Skin of body (tissue), 2 donors: ENCODE data around the gene FXN. TPM values are rescaled to one million over a fixed set of nuclear protein-coding genes. Genes with fewer than 3 reads are reported as not detected.
A peak's percentile ranks its signal among the peaks of the same experiment; 100 is the strongest.
"Not testable (repeated sequence)": the region's sequence is repeated elsewhere in the genome, so short reads cannot be mapped to it uniquely, and the experiment has no call there.

Experiments
- DNase-seq: peaks from one replicate; lab custom pipeline; 2025; lab: John Stamatoyannopoulos, UW
- total RNA-seq: library from RNA; depleted of rRNA; stranded (reverse); fragments of >200 nt; gene quantifications from one replicate; pipeline ENCODE4 v1.2.3, GENCODE V29; 2014

Gene FXN
- total RNA-seq, 1 donor from 2014 or later: 2.4 TPM

DNA sequence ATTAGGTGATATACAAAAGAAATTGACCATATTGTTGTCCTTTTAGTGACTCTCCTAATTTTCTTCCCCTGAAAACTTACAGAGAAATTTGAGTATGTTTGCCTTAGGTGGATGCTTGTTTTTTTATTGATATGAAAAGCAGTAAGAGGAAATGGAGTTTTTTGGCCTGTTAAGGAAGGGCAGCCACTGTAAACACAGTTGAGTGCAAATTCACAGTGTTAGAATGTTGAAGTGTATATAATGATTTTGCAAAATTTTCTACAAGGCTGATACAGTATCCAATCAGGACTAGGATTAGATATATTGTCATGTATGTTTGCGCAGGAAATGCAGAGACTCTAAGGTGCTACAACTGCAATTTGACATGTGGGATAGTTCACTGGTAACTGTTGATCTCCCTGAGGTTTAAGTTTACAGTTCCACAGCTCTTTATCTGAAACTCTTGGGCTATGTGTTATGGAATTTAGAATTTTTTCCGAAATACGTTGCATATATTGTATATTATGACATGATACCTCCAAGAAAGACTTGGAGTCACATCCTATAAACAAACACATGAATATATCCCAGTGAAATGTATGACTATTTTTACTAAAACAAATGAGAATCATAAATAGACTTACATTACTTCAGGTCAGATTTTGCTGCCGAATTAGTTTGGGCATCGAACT is 62.5 kb downstream of the FXN start:
- DNase-seq: no peak

DNA sequence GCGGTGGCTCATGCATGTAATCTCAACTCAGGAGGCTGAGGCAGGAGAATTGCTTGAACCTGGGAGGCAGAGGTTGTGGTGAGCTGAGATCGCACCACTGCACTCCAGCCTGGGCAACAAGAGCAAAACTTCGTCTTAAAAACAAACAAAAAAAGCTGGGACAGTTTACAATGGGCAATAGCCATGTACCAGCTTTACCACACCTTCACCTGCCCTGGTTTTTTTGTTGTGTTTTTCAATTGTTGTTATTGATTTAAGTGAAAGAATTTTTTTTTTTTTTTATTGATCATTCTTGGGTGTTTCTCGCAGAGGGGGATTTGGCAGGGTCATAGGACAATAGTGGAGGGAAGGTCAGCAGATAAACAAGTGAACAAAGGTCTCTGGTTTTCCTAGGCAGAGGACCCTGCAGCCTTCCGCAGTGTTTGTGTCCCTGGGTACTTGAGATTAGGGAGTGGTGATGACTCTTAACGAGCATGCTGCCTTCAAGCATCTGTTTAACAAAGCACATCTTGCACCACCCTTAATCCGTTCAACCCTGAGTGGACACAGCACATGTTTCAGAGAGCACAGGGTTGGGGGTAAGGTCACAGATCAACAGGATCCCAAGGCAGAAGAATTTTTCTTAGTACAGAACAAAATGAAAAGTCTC is 67.9 kb downstream of the FXN start:
- not testable (repeated sequence) for DNase-seq

DNA sequence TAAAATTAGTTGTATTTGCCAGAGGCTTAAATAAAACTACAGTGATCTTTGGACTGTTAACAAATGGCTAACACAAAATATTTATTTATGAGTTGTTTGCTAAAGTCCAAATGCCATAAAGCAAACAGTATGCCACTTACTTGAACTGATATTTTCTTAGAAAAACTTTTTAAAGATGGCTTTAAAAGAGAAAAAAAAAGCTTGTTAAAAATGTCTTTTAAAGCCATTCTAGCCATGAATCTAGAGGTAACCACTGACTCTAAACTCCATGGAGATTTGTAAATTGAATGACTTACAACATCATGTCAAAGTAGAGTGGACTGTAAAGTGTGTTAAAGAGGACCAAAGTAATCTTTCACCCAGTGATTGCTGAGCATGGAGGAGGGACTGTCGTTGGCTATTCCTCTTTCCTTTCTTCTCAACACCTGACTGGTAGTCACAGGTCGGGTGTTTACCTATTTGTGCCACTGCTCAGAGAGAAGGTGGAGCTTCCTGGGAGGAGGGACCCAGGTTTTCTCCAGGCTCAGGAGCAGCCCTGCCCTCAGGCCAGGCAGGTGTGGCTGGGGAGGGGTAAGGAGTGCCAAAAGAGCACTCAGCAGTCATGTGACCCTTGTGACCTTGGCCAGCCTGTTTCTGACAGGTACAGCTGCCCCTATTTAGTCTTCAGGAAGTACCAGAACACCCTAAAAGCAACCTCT is 69.4 kb downstream of the FXN start:
- DNase-seq: no peak

DNA sequence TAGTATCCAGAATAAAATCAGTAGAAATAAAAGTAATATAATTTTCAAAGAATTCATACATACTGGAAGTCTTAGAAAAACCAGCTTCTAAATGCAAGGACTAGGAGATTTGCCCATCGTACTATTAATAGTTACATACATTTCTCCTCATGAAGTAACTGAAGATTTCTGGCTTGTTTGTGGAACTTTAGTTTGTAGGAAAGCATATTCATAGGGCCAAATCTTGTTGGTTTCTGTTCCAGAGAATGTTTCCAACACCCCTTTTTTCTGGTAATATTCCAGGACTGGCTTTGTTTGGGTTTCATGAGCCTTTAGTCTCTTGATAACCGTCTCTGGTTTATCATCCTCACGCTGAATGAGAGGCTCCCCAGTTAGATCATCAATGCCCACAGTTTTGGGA is 72.2 kb downstream of the FXN start:
- peak; percentile 28 for DNase-seq

DNA sequence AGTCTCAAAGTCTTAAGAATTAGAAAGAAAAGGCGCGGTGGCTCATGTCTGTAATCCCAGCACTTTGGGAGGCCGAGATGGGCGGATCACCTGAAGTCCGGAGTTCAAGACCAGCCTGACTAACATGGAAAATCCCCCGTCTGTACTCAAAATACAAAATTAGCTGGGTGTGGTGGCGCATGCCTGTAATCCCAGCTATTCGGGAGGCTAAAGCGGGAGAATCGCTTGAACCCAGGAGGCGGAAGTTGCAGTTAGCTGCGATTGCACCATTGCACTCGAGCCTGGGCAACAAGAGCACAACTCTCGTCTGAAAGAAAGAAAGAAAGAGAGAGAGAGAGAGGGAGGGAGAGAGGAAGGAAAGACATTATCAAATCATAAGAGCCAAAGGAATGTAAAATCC is 73.2 kb downstream of the FXN start:
- not testable (repeated sequence) for DNase-seq

- no peak for DNase-seq
Measured at GRCh38 chr9:69109152-69109551, 73.6 kb downstream of the FXN start.

- not testable (repeated sequence) for DNase-seq
Measured at GRCh38 chr9:69112646-69113045, 77.1 kb downstream of the FXN start.

DNA sequence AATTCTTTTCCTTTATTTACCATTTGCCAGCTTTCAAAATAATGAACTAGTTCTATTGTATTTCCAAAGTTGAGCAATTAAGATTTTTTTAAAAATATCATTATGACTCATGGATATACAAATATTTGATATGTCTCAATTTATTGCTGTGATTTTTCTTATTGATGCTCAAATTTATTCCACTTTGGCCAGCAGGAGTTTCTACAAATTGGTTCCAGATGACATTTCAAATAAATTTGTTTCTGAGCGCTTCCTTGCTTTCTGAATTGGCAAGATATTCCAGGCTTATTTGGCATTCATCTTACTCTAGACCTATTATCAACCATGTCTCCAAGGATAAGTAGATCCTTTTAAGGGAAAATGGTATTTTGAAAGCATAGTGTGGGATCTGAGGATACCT is 80.1 kb downstream of the FXN start:
- DNase-seq: peak; percentile 63

DNA sequence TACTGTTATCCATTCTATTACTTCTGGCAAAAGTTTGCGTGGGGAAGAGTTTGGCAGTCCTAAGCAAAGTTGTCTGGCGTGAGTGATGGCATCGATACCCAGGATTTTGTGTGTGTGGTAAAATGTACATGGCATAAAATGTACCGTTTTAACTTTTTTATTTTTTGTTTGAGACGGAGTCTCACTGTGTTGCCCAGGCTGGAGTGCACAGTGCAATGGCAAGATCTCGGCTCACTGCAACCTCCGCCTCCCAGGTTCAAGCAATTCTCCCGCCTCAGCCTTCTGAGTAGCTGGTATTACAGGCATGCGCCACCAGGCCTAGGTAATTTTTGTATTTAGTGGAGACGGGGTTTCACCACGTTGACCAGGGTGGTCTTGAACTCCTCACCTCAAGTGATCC is 83.1 kb downstream of the FXN start:
- no peak for DNase-seq

DNA sequence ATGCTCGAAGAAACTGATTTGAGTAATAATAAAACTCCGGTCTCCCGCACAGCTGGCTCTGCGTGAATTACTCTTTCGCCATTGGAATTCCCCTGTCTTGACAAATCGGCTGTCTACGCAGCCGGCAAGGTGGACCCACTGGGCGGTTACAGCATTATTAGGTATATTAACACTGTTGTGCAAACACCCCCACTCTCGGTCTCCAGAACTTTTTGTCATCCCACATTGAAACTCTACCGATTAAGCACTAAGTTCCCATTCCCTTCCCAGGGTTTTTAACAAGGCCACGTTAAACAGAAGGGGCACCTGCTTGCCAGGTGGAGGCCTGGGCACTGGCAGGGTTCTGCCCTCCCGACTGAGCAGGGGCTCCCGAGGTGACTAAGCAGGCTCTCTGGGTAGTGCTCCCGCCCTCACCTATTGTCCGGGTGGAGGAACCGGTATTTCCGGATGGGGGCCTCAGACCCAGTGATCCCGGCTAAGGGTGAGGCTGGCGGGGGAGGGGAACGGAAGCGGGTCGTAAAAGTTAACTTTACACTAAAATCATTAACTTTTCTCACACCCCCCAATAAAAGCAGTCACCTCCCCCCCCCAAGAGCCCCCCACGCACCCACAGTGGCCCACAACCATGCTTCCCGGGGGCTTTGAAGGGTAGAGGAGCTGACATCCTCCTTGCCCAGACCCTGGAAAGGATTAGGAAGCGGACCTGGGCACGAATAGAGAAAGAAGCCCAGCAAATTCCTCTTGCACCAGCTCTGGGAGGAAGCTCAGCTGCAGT is 85.0 kb downstream of the FXN start:
- no peak for DNase-seq

GRCh38 chr9:69121155-69122081 is 85.9 kb downstream of the FXN start:
- no peak for DNase-seq

DNA sequence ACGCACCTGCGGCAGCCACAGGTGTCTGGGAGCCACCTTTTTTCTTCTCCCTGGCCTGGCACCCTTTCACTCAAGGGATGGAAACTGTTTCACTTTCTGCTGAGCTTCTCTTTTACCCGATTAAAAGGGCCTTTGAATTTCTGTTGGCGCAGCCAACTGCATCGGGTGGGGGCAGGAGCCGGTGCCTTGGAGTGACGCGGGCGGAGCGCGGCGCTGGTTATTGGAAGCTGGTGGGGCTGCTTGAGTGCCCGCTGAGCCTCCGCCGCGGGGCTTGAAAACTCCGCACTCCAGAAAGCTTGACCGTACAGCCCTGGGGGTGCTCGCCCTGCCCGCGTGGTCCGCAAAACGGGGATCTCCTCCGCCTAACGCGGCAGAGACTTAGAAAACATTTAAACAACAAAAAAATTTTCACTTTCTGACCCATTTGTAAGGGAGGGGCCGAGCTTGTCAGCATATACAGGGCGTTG is 86.6 kb downstream of the FXN start:
- DNase-seq: peak; percentile 30

DNA sequence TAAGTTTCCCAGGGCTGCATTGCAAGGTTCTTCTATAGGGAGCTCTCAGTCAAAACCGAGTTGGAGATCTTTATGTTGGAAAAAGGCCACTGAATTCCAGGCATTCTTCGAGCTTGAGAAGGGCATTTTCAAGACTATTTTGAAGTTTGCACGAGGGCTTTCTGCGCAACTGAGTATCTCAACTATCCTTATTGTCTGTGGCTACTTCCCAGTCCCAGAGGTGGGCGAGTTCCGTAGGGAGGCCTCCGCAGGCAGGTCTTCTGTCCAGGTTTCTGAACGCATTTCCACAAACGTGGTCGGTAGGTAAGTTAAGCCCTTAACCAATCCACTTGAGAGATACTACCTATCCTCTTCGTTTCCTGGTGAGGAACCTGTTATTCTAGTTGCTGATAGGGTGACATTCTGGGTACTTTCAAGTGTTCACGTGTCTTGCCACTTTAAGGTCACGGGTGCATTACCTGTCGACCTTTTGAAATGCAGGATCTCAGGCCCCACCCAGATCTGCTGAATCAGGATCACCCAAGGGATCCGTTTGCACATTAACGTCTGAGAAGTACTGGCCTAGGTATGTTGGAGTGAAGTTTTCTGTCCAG is 87.1 kb downstream of the FXN start:
- DNase-seq: peak; percentile 11

DNA sequence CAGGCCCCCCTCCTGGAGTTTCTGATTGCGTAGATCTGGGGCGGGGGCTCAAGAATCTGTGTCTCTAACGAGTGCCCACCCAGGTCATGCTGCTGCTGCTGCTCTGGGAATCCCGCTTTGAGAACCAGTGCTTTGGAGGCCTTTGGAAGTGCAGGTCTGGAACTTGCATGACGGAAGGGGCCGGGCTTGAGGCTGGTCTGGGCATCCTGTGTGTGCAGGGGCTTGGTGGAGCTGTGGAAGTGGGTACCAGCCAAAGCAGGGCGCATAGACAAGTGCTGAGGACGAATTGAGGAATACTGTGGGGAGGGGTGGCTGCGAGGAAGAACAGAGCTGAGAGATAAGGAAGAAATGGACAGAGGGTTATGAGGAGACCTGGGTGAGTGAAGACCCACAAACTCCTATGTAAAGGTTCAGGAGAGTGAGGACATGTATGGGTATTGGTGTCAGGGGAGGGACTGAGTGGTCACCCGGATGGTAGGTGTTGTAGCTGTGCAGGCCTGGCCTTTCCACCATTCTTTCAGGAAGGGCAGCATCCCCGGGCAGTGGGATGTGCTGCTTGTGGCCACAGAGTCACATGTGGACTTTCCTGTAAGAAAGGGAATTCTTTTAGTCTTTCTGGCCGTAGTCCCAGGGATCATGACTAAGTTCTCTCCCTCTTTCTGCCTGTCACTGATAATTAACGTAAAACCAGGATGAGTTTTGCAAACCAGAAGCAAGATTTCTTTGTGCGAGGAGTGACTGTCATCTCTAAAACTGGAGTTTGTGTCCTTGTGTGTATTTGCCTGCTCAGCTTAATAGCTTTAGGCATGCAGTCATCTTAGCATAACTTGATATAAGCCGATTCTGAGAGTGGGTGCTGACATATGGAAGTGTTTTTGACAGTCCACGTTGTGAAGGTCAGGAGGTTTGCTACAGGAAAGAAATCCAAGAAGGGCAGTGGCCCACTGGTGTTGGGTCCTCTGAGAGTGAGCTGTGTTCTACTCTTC is 95.2 kb downstream of the FXN start:
- peak; percentile 3 for DNase-seq

GRCh38 chr9:69131682-69132081 is 96.1 kb downstream of the FXN start:
- peak; percentile 80 for DNase-seq

GRCh38 chr9:69132361-69132760 is 96.8 kb downstream of the FXN start:
- DNase-seq: no peak

DNA sequence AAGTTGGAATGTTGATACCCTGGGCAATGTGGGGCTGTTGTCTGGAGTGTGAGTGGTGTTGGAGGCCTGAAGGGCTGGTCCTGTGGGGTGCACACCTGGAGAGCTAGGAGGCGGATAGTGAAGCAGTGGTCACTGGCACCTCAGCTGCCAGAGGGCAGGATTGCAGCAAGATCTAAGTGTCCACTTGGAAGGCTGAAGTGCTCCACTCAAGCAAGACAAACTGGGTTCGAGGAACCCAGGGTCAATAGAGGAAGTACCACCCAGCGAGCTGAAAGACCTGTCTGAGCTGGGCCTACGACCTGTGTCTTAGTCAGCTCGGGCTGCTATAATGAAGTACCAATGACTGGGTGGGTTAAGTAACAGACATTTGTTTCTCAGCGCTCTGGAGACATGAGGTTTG is 98.9 kb downstream of the FXN start:
- no peak for DNase-seq

DNA sequence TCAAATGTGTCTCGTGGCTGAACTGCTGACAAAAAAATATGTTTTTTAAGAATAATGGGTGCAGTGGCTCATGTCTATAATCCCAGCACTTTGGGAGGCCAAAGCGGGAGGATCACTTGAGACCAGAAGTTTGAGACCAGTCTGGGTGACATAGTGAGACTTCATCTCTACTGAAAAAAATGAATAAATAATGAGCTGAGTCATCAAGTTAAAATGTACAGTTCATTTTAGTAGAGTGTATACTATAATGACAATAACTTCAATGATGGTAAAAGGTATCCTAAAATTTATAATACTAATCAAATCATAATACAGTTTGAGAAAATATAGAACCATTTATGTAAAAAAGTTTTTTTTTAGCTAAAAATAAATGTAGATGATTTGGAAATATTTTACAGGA is 100.6 kb downstream of the FXN start:
- no peak for DNase-seq

DNA sequence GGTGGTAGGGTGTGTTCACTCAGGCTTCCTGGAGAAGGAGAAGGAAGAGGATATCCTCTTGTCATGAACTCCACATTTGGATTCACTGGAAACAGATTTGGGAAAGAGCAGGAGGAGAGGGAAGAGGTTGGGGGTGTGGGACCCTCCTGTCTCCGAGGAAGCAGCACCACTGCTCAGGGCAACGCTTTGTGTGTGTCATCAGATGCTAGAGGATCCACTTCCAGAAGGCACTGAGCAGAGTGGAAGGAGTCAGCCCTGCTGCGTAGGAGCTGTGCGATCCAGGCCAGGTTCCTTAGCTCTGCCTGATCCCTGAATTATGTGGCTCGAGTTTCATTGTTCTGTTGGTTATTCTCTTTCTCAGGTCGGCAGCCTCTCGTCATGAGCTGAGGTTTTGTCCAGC is 101.2 kb downstream of the FXN start:
- DNase-seq: no peak
